HG03558 (cell line): Measurements from ENCODE around the gene IL1RL1.

Experiments
- ATAC-seq: cut with Tn5 transposase; IDR thresholded peaks from one replicate; pipeline ENCODE4 v1.9.1; 2021; ENCODE audit warnings: moderate number of reproducible peaks; ENCODE audit not compliant: unreplicated experiment; ENCODE audit errors: extremely low read depth

IL1RL1 gene

GRCh38 chr2:102331311-102331980 is 20.1 kb downstream of the IL1RL1 start:
- no peak for ATAC-seq

GRCh38 chr2:102334486-102334885 is 23.1 kb downstream of the IL1RL1 start:
- ATAC-seq, result no peak

GRCh38 chr2:102335871-102336366 is 24.6 kb downstream of the IL1RL1 start:
- ATAC-seq, result no peak

- no peak for ATAC-seq
These were observed 25.2 kb downstream of the IL1RL1 start for GRCh38 chr2:102336502-102336945.

- no peak for ATAC-seq
These were observed 25.6 kb downstream of the IL1RL1 start for GRCh38 chr2:102337012-102337411.

GRCh38 chr2:102337481-102338386 is 26.4 kb downstream of the IL1RL1 start:
- no peak for ATAC-seq

- ATAC-seq, result no peak
These were observed 29.4 kb downstream of the IL1RL1 start for GRCh38 chr2:102340778-102341177.

GRCh38 chr2:102342888-102343287 is 31.5 kb downstream of the IL1RL1 start:
- ATAC-seq, result no peak

- ATAC-seq, result no peak
These were observed 33.0 kb downstream of the IL1RL1 start for GRCh38 chr2:102344397-102344796.

GRCh38 chr2:102345329-102345920 is 34.1 kb downstream of the IL1RL1 start:
- ATAC-seq, result no peak

- ATAC-seq, result no peak
These were observed 35.2 kb downstream of the IL1RL1 start for GRCh38 chr2:102346381-102347130.

GRCh38 chr2:102350137-102350793 is 38.9 kb downstream of the IL1RL1 start:
- no peak for ATAC-seq

GRCh38 chr2:102355526-102356380 is 44.4 kb downstream of the IL1RL1 start, which contains the start of gene IL18R1:
IL18R1 (plus strand) TSS chr2:102355796; CDS start chr2:102362661, 6,865 bp downstream.
- ATAC-seq, result peak; percentile 89

GRCh38 chr2:102356381-102356712 is 45.0 kb downstream of the IL1RL1 start:
- no peak for ATAC-seq

GRCh38 chr2:102356741-102357140 is 45.4 kb downstream of the IL1RL1 start:
- ATAC-seq, result no peak

GRCh38 chr2:102357937-102358336 is 46.6 kb downstream of the IL1RL1 start:
- no peak for ATAC-seq

- ATAC-seq, result no peak
These were observed 47.1 kb downstream of the IL1RL1 start for GRCh38 chr2:102358496-102358895.

- ATAC-seq, result no peak
These were observed 48.2 kb downstream of the IL1RL1 start for GRCh38 chr2:102359527-102359926.
